AG04450 (cell line): ENCODE results near the gene CAND2. TPM values are rescaled to one million over a fixed set of nuclear protein-coding genes. Genes with fewer than 3 reads are reported as not detected.

Experiments
- CTCF ChIA-PET: fragments of 300-600, 350-600 bp; formaldehyde crosslinking; extraction: SDS; loops from one replicate; lab custom pipeline; 2022; ENCODE audit warnings: antibody characterized with exemption, inconsistent platforms; lab: Charles Lee
- POLR2A ChIA-PET: fragments of 350-600 bp; formaldehyde crosslinking; extraction: SDS; loops from one replicate; lab custom pipeline; 2021; ENCODE audit warnings: antibody characterized with exemption, inconsistent platforms; lab: Yijun Ruan, JAX
- DNase-seq: peaks from one replicate; pipeline ENCODE4 v3.0.0-alpha.2; 2011; ENCODE audit warnings: low read depth, low spot score
- H3K27ac ChIP-seq: one replicate; pipeline ENCODE4 v1.5.1; 2012; ENCODE audit warnings: low read depth, low read length, control low read depth
- H3K27me3 ChIP-seq: one replicate; pipeline ENCODE4 v1.6.0; 2012; ENCODE audit warnings: low read length; ENCODE audit not compliant: control insufficient read depth, insufficient read depth
- H3K4me3 ChIP-seq: 2 replicates; pipeline ENCODE4 v1.5.1; 2011; ENCODE audit warnings: mild to moderate bottlenecking, low read depth, low read length, control low read depth
- H3K9me3 ChIP-seq: 2 replicates; pipeline ENCODE4 v1.5.1; 2012; ENCODE audit warnings: low read length; ENCODE audit not compliant: control insufficient read depth, insufficient read depth
- CTCF ChIP-seq: IDR thresholded peaks from 2 replicates; pipeline ENCODE4 v1.5.1; 2011; ENCODE audit warnings: low read depth, low read length, control low read depth, inconsistent platforms
- polyA plus RNA-seq: library from polyadenylated mRNA; depleted of rRNA; stranded (reverse); fragments of >200 nt; gene quantifications from 2 replicates; pipeline ENCODE4 v1.2.3, GENCODE V29; 2011

The CAND2 gene
- polyA plus RNA-seq, 1 experiment = 5.8 TPM

DNA sequence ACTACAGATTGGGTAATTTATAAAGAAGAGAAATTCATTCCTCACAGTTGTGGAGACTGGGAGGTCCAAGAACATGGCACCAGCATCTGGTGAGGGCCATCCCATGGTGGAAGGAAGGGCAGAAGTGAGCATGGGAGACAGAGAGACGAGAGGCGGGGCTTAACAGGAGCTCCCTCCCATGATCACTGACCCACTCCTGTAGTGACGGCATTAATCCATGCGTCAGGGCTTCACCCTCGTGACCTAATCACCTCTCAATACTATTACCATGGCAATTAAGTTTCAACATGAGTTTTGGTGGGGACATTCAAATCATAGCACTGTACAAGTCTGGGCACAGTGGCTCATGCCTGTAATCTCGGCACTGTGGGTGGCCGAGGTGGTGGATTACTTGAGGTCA, 27.8 kb downstream of the CAND2 start:
- Histone ChIP-seq H3K9me3 (no peaks in the 10 kb centered on the region), H3K27ac (no peak overlapping the region), H3K4me3 (no peak overlapping the region), H3K27me3 (no peaks in the 10 kb centered on the region)
- no peak for TF ChIP-seq CTCF
- DNase-seq = no peak
- POLR2A ChIA-PET = no interaction called here
- CTCF ChIA-PET = interaction anchor here (1.9 kb wide), 1 partner anchor 15 kb away, joined by 10 read pairs; no protein-coding TSS in a partner anchor

GRCh38 chr3:12825156-12825555, 28.7 kb downstream of the CAND2 start:
- Histone ChIP-seq H3K4me3 (no peak overlapping the region), H3K27me3 (no peaks in the 10 kb centered on the region), H3K9me3 (no peaks in the 10 kb centered on the region), H3K27ac (no peak overlapping the region)
- TF ChIP-seq CTCF = no peak
- no peak for DNase-seq
- ChIA-PET CTCF (no interaction called here), POLR2A (no interaction called here)

GRCh38 chr3:12828751-12829150, 32.3 kb downstream of the CAND2 start:
- POLR2A ChIA-PET = no interaction called here
- no peak for TF ChIP-seq CTCF
- Histone ChIP-seq H3K9me3 (no peaks in the 10 kb centered on the region), H3K27ac (no peak overlapping the region), H3K27me3 (no peaks in the 10 kb centered on the region), H3K4me3 (no peak overlapping the region)
- no peak for DNase-seq
- CTCF ChIA-PET = interaction anchor here (0.6 kb wide), 1 partner anchor 164 kb away, joined by 4 read pairs; no protein-coding TSS in a partner anchor

- CTCF ChIA-PET = interaction anchor here (2.0 kb wide), 1 partner anchor 12 kb away, joined by 8 read pairs; the partner anchor contains the start of gene RPL32
- POLR2A ChIA-PET = no interaction called here
- no peaks in the 10 kb centered on the region for H3K27me3 ChIP-seq
- H3K27ac ChIP-seq = no peak overlapping the region
- no peak for DNase-seq
- H3K9me3 ChIP-seq = no peaks in the 10 kb centered on the region
- H3K4me3 ChIP-seq = no peak overlapping the region
- TF ChIP-seq CTCF = no peak
Observed at GRCh38 chr3:12829404-12829803, 32.9 kb downstream of the CAND2 start.

GRCh38 chr3:12829886-12830784, 33.7 kb downstream of the CAND2 start:
- Histone ChIP-seq H3K9me3 (no peaks in the 10 kb centered on the region), H3K4me3 (no peak overlapping the region), H3K27me3 (no peaks in the 10 kb centered on the region), H3K27ac (no peak overlapping the region)
- TF ChIP-seq CTCF = 0 out of 2 replicates have a peak, but pooled peaks have one; percentile 19
- ChIA-PET POLR2A (interaction anchor here (4.1 kb wide), 1 partner anchor 12 kb away, joined by 16 read pairs; the partner anchor contains the start of gene RPL32), CTCF (interaction anchor here (0.6 to 2.0 kb wide), 4 partner anchors 10 to 360 kb away, joined by 4 to 8 read pairs (median 5); partner anchors contain the start of gene RPL32)
- no peak for DNase-seq
